Liver (tissue), 9 donors: Measurements from ENCODE around the gene ADGRG2. TPM values are rescaled to one million over a fixed set of nuclear protein-coding genes. Genes with fewer than 3 reads are reported as not detected.

Source experiments
- DNase-seq: peaks from one replicate; pipeline ENCODE4 v3.0.0-alpha.2; 2017; ENCODE audit warnings: low spot score
- H3K27ac ChIP-seq, 2 donors: one replicate each; pipeline ENCODE4 v1.7.0; 2013; ENCODE audit warnings: inconsistent platforms in 2 of 2, low read length in 2 of 2, control low read depth in 1 of 2, low read depth in 1 of 2, mild to moderate bottlenecking in 1 of 2
- H3K27me3 ChIP-seq, 4 donors: one replicate each; pipeline versions ENCODE4 v1.6.1 to v1.7.0; 2013; ENCODE audit warnings: low read length in 3 of 4, inconsistent platforms in 1 of 4, mild to moderate bottlenecking in 1 of 4, moderate library complexity in 1 of 4; ENCODE audit not compliant: control insufficient read depth in 4 of 4, insufficient read depth in 4 of 4
- H3K36me3 ChIP-seq, 4 donors: one replicate each; pipeline versions ENCODE4 v1.6.1 to v1.7.0; 2013; ENCODE audit warnings: low read length in 3 of 4, mild to moderate bottlenecking in 3 of 4, low read depth in 1 of 4, moderate library complexity in 1 of 4; ENCODE audit not compliant: control insufficient read depth in 4 of 4, insufficient read depth in 3 of 4
- H3K4me1 ChIP-seq, 4 donors: one replicate each; pipeline versions ENCODE4 v1.6.1 to v1.7.0; 2013; ENCODE audit warnings: low read length in 3 of 4, mild to moderate bottlenecking in 3 of 4, moderate library complexity in 1 of 4; ENCODE audit not compliant: control insufficient read depth in 4 of 4, insufficient read depth in 4 of 4
- H3K4me3 ChIP-seq, 3 donors: one replicate each; pipeline versions ENCODE4 v1.6.1 to v1.7.0; 2013; ENCODE audit warnings: low read length in 3 of 3, control low read depth in 1 of 3, low read depth in 1 of 3, mild to moderate bottlenecking in 1 of 3
- H3K9ac ChIP-seq, 2 donors: one replicate each; pipeline ENCODE4 v1.7.0; 2013; ENCODE audit warnings: low read length in 2 of 2, mild to moderate bottlenecking in 2 of 2, moderate library complexity in 2 of 2, control low read depth in 1 of 2, low read depth in 1 of 2
- H3K9me3 ChIP-seq, 4 donors: one replicate each; pipeline versions ENCODE4 v1.6.1 to v1.7.0; 2013; ENCODE audit warnings: low read length in 3 of 4; ENCODE audit not compliant: control insufficient read depth in 4 of 4
- ATF3 ChIP-seq: IDR thresholded peaks from 2 replicates; pipeline ENCODE4 v1.6.1; 2016; ENCODE audit warnings: antibody characterized with exemption
- CTCF ChIP-seq: fragments of 150-350 bp; IDR thresholded peaks from 2 replicates; pipeline ENCODE4 v1.5.1; 2017; ENCODE audit warnings: improper control_type of control experiment, low read depth, low read length; ENCODE audit not compliant: missing input control
- EGR1 ChIP-seq, 2 donors: IDR thresholded peaks; 2 replicates each; pipeline ENCODE4 v1.6.1; 2016 to 2018; ENCODE audit warnings: antibody characterized with exemption in 2 of 2, low read depth in 2 of 2
- GABPA ChIP-seq, 2 donors: IDR thresholded peaks in 1 of 2; conservative IDR thresholded peaks in 1 of 2; 2 replicates each; pipeline ENCODE4 v1.6.1; 2016; ENCODE audit warnings: antibody characterized with exemption in 2 of 2, mild to moderate bottlenecking in 1 of 2, moderate library complexity in 1 of 2
- HNF4A ChIP-seq, 2 donors: conservative IDR thresholded peaks; 2 replicates each; pipeline ENCODE4 v1.6.1; 2016; ENCODE audit warnings: antibody characterized with exemption in 2 of 2, mild to moderate bottlenecking in 2 of 2
- RXRA ChIP-seq, 2 donors: IDR thresholded peaks; 2 replicates each; pipeline ENCODE4 v1.6.1; 2017 to 2018; ENCODE audit warnings: antibody characterized with exemption in 2 of 2, mild to moderate bottlenecking in 1 of 2
- SP1 ChIP-seq: IDR thresholded peaks from 2 replicates; pipeline ENCODE4 v1.6.1; 2018; ENCODE audit warnings: antibody characterized with exemption, mild to moderate bottlenecking
- TAF1 ChIP-seq: conservative IDR thresholded peaks from 2 replicates; pipeline ENCODE4 v1.6.1; 2016; ENCODE audit warnings: antibody characterized with exemption, mild to moderate bottlenecking
- WGBS: extraction: QIAGEN DNeasy Blood & Tissue Kit; methylation state at CpG from one replicate; pipeline ENCODE4 v1.1.7; 2013; 5-methylcytosine and 5-hydroxymethylcytosine counted together
- polyA plus RNA-seq, 2 donors: library from polyadenylated mRNA; stranded (reverse) in 1 of 2; unstranded in 1 of 2; fragments of 200-250 nt in 1 of 2; fragments of >200 nt in 1 of 2; fragmentation: Nextera tagmentation in 1 of 2; extraction: Ambion mirVana in 1 of 2; gene quantifications; one replicate each; pipeline versions ENCODE4 v1.2.1 to v1.2.3, GENCODE V29; 2013 to 2015
- total RNA-seq, 2 donors: library from RNA; depleted of rRNA; stranded (reverse); fragments of >200 nt; gene quantifications; one replicate each; pipeline ENCODE4 v1.2.3, GENCODE V29; 2014
- donor health status: healthy.
- donor health status: healthy.
- donor health status: healthy.
- donor health status: healthy.
- donor health status: healthy.

ADGRG2 gene
- total and polyA plus RNA-seq, 4 donors = 0.08 to 0.45 (median 0.24) TPM; not detected in 1

GRCh38 chrX:19075754-19076153 lies 46.5 kb downstream of the ADGRG2 start:
- Histone ChIP-seq H3K36me3 (no peaks in the 10 kb centered on the region), H3K27me3 (no peaks in the 10 kb centered on the region), H3K27ac (no peak overlapping the region), H3K4me3 (no peak overlapping the region), H3K9me3 (no peaks in the 10 kb centered on the region), H3K4me1 (no peaks in the 10 kb centered on the region), H3K9ac (no peak overlapping the region)
- no peak for DNase-seq
- no peak for TF ChIP-seq CTCF
- no peak for TF ChIP-seq RXRA (IDR thresholded peaks at IDR 0.05)

- WGBS = 83% methylated on average over 3 of the region's 3 CpGs
- H3K4me1 ChIP-seq = no peaks in the 10 kb centered on the region
Measured at GRCh38 chrX:19072372-19072771, 49.9 kb downstream of the ADGRG2 start.

GRCh38 chrX:19070555-19070994 lies 51.7 kb downstream of the ADGRG2 start:
- no peak overlapping the region for H3K4me3 ChIP-seq
- H3K27ac ChIP-seq = no peak overlapping the region
- no peak for DNase-seq
- no peaks in the 10 kb centered on the region for H3K4me1 ChIP-seq
- no peaks in the 10 kb centered on the region for H3K9me3 ChIP-seq
- H3K36me3 ChIP-seq = no peaks in the 10 kb centered on the region
- H3K9ac ChIP-seq = no peak overlapping the region
- no peaks in the 10 kb centered on the region for H3K27me3 ChIP-seq
- TF ChIP-seq EGR1 (IDR thresholded peaks at IDR 0.05; ENCODE audit: low read depth in 2 of 2) = no peak
- TF ChIP-seq CTCF = no peak
- no peak for TF ChIP-seq GABPA (IDR thresholded peaks at IDR 0.05 in 1 of 2, conservative IDR thresholded peaks at IDR 0.05 in 1 of 2)
- TF ChIP-seq HNF4A (conservative IDR thresholded peaks at IDR 0.05) = peak in 1 of 2 donors; percentile 63
- TF ChIP-seq ATF3 = no peak
- TF ChIP-seq SP1 = peak; percentile 24
- 89% methylated on average over 3 of the region's 3 CpGs for WGBS

More at GRCh38 chrX:19072372-19072771, 49.9 kb downstream of the ADGRG2 start:
- no peak for DNase-seq
- Histone ChIP-seq H3K36me3 (no peaks in the 10 kb centered on the region), H3K9ac (no peak overlapping the region), H3K4me3 (no peak overlapping the region), H3K27me3 (no peaks in the 10 kb centered on the region), H3K27ac (no peak overlapping the region), H3K9me3 (no peaks in the 10 kb centered on the region)
- TF ChIP-seq ATF3 (no peak), TAF1 (no peak)
